HL-60 (cell line): ENCODE measurements around the gene NDC1.
A peak's percentile ranks its signal among the peaks of the same experiment; 100 is the strongest.

ENCODE experiments used
- POLR2AphosphoS5 ChIP-seq: IDR thresholded peaks from 2 replicates; pipeline ENCODE4 v1.6.1; 2012; ENCODE audit warnings: low read depth
- TF ChIP-seq, protein P1 (sequence below): IDR thresholded peaks from one replicate; pipeline ENCODE4 v1.5.1; 2011; ENCODE audit warnings: low read length, control low read depth, inconsistent platforms; ENCODE audit not compliant: insufficient read depth

DNA sequence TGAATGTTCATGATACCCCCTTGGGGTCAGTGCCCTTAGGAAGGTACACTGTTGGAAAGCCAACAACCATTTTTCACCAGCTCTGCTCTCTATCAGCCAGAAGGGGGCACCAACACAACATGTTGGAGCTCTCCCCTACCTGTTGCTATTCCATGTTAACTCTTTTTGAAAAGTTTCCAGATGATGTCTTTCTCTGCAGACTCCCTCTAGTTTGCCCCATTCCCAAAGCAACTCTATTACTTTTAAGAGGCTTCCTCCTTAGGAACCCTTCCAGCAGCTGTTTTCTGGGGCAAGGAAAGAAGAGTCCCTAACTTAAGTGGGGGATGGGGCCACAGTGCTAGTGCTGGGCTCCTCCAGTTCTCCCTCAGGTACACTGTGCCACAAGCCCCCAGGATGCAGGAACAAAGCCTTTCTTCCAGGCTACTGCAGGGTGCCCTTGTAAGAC, 22.9 kb upstream of the NDC1 start:
- TF ChIP-seq, protein P1, sequence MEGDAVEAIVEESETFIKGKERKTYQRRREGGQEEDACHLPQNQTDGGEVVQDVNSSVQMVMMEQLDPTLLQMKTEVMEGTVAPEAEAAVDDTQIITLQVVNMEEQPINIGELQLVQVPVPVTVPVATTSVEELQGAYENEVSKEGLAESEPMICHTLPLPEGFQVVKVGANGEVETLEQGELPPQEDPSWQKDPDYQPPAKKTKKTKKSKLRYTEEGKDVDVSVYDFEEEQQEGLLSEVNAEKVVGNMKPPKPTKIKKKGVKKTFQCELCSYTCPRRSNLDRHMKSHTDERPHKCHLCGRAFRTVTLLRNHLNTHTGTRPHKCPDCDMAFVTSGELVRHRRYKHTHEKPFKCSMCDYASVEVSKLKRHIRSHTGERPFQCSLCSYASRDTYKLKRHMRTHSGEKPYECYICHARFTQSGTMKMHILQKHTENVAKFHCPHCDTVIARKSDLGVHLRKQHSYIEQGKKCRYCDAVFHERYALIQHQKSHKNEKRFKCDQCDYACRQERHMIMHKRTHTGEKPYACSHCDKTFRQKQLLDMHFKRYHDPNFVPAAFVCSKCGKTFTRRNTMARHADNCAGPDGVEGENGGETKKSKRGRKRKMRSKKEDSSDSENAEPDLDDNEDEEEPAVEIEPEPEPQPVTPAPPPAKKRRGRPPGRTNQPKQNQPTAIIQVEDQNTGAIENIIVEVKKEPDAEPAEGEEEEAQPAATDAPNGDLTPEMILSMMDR = peak; percentile 92
- TF ChIP-seq POLR2AphosphoS5 = no peak
